HepG2 (cell line): ENCODE results near the gene DLL4. TPM values are rescaled to one million over a fixed set of nuclear protein-coding genes. Genes with fewer than 3 reads are reported as not detected.

Experiments
- BRD4 ChIP-seq: sonication (generic); formaldehyde crosslinking; IDR thresholded peaks from 2 replicates; pipeline ENCODE4 v1.4.0; 2020; ENCODE audit warnings: missing genetic modification reagents
- FOSL2 ChIP-seq: sonication (generic); formaldehyde crosslinking; IDR thresholded peaks from 2 replicates; pipeline ENCODE4 v1.4.0; 2020; ENCODE audit warnings: missing genetic modification reagents
- FOXC1 ChIP-seq: sonication (generic); formaldehyde crosslinking; IDR thresholded peaks from 2 replicates; pipeline ENCODE4 v1.8.0; 2022; ENCODE audit warnings: mild to moderate bottlenecking, missing genetic modification reagents, borderline replicate concordance
- MLX ChIP-seq: IDR thresholded peaks from 2 replicates; pipeline ENCODE4 v1.6.1; 2016
- NAIF1 ChIP-seq: sonication (generic); formaldehyde crosslinking; IDR thresholded peaks from 2 replicates; pipeline ENCODE4 v1.5.0; 2020; ENCODE audit warnings: mild to moderate bottlenecking, missing genetic modification reagents, borderline replicate concordance
- NCOR1 ChIP-seq: fragments of 200-600 bp; sonication (generic); IDR thresholded peaks from 2 replicates; pipeline ENCODE4 v1.7.0; 2017; ENCODE audit warnings: antibody characterized with exemption, low read length, borderline replicate concordance
- PRDM10 ChIP-seq: sonication (generic); formaldehyde crosslinking; IDR thresholded peaks from 2 replicates; pipeline ENCODE4 v1.4.0; 2020; ENCODE audit warnings: low read depth, missing genetic modification reagents
- REL ChIP-seq: sonication (generic); formaldehyde crosslinking; conservative IDR thresholded peaks from 2 replicates; pipeline ENCODE4 v1.8.0; 2022; ENCODE audit warnings: mild to moderate bottlenecking, missing genetic modification reagents, moderate library complexity
- TRIM24 ChIP-seq: sonication (generic); formaldehyde crosslinking; IDR thresholded peaks from 2 replicates; pipeline ENCODE4 v1.8.0; 2022; ENCODE audit warnings: mild to moderate bottlenecking, missing genetic modification reagents
- ZBTB20 ChIP-seq: sonication (generic); formaldehyde crosslinking; IDR thresholded peaks from 2 replicates; pipeline ENCODE4 v1.8.1; 2023; ENCODE audit warnings: missing genetic modification reagents, low read depth, mild to moderate bottlenecking, borderline replicate concordance
- ZFP90 ChIP-seq: sonication (generic); formaldehyde crosslinking; IDR thresholded peaks from 2 replicates; pipeline ENCODE4 v1.8.0; 2022; ENCODE audit warnings: missing genetic modification reagents, mild to moderate bottlenecking, inconsistent platforms, borderline replicate concordance
- ZFP91 ChIP-seq: sonication (generic); formaldehyde crosslinking; IDR thresholded peaks from 2 replicates; pipeline ENCODE4 v1.9.0; 2022; ENCODE audit warnings: missing genetic modification reagents, mild to moderate bottlenecking, borderline replicate concordance
- ZFX ChIP-seq: sonication (generic); formaldehyde crosslinking; IDR thresholded peaks from 2 replicates; pipeline ENCODE4 v1.4.0; 2020; ENCODE audit warnings: mild to moderate bottlenecking, low read depth, missing genetic modification reagents, moderate library complexity
- ZNF136 ChIP-seq: sonication (generic); formaldehyde crosslinking; IDR thresholded peaks from 2 replicates; pipeline ENCODE4 v1.8.1; 2022; ENCODE audit warnings: low read depth, mild to moderate bottlenecking, moderate library complexity, missing genetic modification reagents
- ZNF235 ChIP-seq: sonication (generic); formaldehyde crosslinking; IDR thresholded peaks from 2 replicates; pipeline ENCODE4 v1.8.1; 2023; ENCODE audit warnings: mild to moderate bottlenecking, missing genetic modification reagents, borderline replicate concordance
- ZNF251 ChIP-seq: sonication (generic); formaldehyde crosslinking; IDR thresholded peaks from 2 replicates; pipeline ENCODE4 v1.9.0; 2021; ENCODE audit warnings: mild to moderate bottlenecking, missing genetic modification reagents
- ZNF264 ChIP-seq: sonication (generic); formaldehyde crosslinking; IDR thresholded peaks from 2 replicates; pipeline ENCODE4 v1.4.0; 2020; ENCODE audit warnings: missing genetic modification reagents
- ZNF33B ChIP-seq: sonication (generic); formaldehyde crosslinking; IDR thresholded peaks from 2 replicates; pipeline ENCODE4 v1.5.1; 2020; ENCODE audit warnings: mild to moderate bottlenecking, missing genetic modification reagents
- ZNF354B ChIP-seq: sonication (generic); formaldehyde crosslinking; IDR thresholded peaks from 2 replicates; pipeline ENCODE4 v1.8.0; 2022; ENCODE audit warnings: mild to moderate bottlenecking, missing genetic modification reagents
- ZNF737 ChIP-seq: sonication (generic); formaldehyde crosslinking; IDR thresholded peaks from 2 replicates; pipeline ENCODE4 v1.5.0; 2020; ENCODE audit warnings: missing genetic modification reagents, mild to moderate bottlenecking, borderline replicate concordance
- ZNF883 ChIP-seq: sonication (generic); formaldehyde crosslinking; IDR thresholded peaks from 2 replicates; pipeline ENCODE4 v1.5.1; 2020; ENCODE audit warnings: mild to moderate bottlenecking, missing genetic modification reagents; ENCODE audit errors: not compliant biosample characterization
- polyA plus RNA-seq, 8 experiments: library from polyadenylated mRNA; depleted of rRNA in 3 of 8; stranded (reverse) in 7 of 8; unstranded in 1 of 8; fragments of >200 nt; fragmentation: Illumina TruSeq in 4 of 8; extraction: Trizol in 4 of 8; gene quantifications; 2 replicates each; pipeline versions ENCODE4 v1.2.1 to v1.2.3, GENCODE V29; 2011 to 2016; ENCODE audit warnings: low read depth in 4 of 8, missing spikeins in 1 of 8, mixed read lengths in 1 of 8; ENCODE audit not compliant: insufficient read depth in 1 of 8
- total RNA-seq, 5 experiments: library from RNA; depleted of rRNA; stranded (reverse); fragments of >200 nt; fragmentation: Illumina TruSeq; extraction: Trizol; gene quantifications; 2 replicates each; pipeline ENCODE4 v1.2.3, GENCODE V29; 2016; ENCODE audit warnings: low read depth in 1 of 5

The DLL4 gene
- total and polyA plus RNA-seq, 2 of the 13 experiments (the other 11 are each of a cell fraction or from before 2014, with no cell fraction given): 0.20 to 0.25 TPM

GRCh38 chr15:40906091-40906990 is 22.8 kb upstream of the DLL4 start (continued):
- TF ChIP-seq ZFP91 (CRISPR knock-in tag): peak; percentile 73; the same call in 1 of the 2 replicates
- TF ChIP-seq ZNF737 (CRISPR knock-in tag): no peak
- TF ChIP-seq ZBTB20 (CRISPR knock-in tag): no peak
- no peak for TF ChIP-seq TRIM24 (CRISPR knock-in tag)
- no peak for TF ChIP-seq ZNF235 (CRISPR knock-in tag)
- TF ChIP-seq REL (CRISPR knock-in tag): no peak
- TF ChIP-seq ZNF33B (CRISPR knock-in tag): peak; percentile 24; the same call in 1 of the 2 replicates
- no peak for TF ChIP-seq ZNF354B (CRISPR knock-in tag)
- no peak for TF ChIP-seq ZNF883
- no peak for TF ChIP-seq PRDM10
- TF ChIP-seq NAIF1 (CRISPR knock-in tag): no peak
- TF ChIP-seq ZFP90: peak; percentile 51; the same call in 1 of the 2 replicates
- TF ChIP-seq NCOR1: no peak
- no peak; the same call in 1 of the 2 replicates for TF ChIP-seq FOXC1 (CRISPR knock-in tag)
- TF ChIP-seq ZNF264: no peak
- TF ChIP-seq FOSL2: no peak
- TF ChIP-seq ZNF136 (CRISPR knock-in tag): no peak
- peak; percentile 77 for TF ChIP-seq ZFX (CRISPR knock-in tag)
- TF ChIP-seq ZNF251 (CRISPR knock-in tag): no peak
- TF ChIP-seq MLX (CRISPR knock-in tag): no peak
- no peak; the same call in 1 of the 2 replicates for TF ChIP-seq BRD4 (CRISPR knock-in tag)
